Activated T-cell treated with anti-CD3 and anti-CD28 coated beads, Interleukin-2, amount 50 U/mL, for 48 hours (primary cell): ENCODE results near the gene SPATS2L.

Experiments
- DNase-seq, 2 experiments: peaks; one replicate each; pipeline ENCODE4 v3.0.0-alpha.2; 2020

Gene SPATS2L

DNA sequence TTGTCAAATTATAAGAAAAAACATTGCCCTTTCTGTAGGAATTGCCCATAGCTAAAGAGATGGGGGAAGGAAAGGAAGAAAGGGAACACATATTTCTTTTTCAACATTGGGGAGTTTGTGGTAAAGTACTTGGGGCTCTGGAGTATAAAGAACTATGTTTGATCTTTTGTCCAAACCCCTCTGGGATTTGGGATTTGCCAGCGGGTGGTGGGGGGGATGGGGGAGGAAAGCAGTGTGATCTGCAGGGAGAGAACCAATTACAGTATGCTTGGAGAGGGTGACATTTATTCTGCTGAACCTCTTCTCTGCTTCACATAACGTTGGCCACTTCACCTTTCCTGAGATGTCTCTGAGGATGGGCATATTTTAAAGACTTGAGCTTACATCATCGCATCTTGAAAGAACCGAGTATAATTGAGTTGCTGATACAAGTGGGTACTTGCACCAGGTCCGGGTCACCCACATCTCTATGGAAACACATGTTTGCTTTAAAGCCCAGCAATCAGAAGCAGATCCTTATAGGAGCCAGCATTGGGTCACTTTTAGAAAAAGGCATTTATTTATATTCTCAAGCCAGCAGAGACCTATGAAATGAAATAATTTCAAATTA is 73.1 kb downstream of the SPATS2L start:
- DNase-seq: no peak

- no peak for DNase-seq
These were observed 73.6 kb downstream of the SPATS2L start for GRCh38 chr2:200380091-200380561.

GRCh38 chr2:200380833-200381542 is 74.5 kb downstream of the SPATS2L start:
- no peak for DNase-seq

DNA sequence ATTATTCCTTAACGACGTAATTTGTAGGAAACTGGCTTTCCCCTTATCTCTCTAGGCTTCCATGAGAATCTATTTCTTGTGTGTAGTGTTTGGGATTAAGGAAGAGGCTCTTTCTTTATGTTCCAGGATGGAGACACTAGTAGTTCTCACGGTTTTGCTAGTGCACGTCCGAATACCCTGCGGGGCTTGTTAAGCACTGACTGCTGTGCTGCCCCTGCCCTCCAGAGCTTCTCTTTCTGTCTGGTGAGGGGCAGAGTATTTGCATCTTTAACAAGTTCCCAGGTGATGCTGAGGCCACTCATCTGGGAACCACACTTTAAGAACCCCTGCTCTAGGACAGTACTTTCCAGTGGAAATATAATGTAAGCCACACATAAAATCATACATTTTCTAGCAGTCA is 76.4 kb downstream of the SPATS2L start:
- DNase-seq: no peak

- DNase-seq: no peak
These were observed 77.1 kb downstream of the SPATS2L start for GRCh38 chr2:200383380-200384110.

- no peak for DNase-seq
These were observed 78.7 kb downstream of the SPATS2L start for GRCh38 chr2:200385063-200385635.

- DNase-seq: no peak
These were observed 86.7 kb downstream of the SPATS2L start for GRCh38 chr2:200393191-200393590.

DNA sequence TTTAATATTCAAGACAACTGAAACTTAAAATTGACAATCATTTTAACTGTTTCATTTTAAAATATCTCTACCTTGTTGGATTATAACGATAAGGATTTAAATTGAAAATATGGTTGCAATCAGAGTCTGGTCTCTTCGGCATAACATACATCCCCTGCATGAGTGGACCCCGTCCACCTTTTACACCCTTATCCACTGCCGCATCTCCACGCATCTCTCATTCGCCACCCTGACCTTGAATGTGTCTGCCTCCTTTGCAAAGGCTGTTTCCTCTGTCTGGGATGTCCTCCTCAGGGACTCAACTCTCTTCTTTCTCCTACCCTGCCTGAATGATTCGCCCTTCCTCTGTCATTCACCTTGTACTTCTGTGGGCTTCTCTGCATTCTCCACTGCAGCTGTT is 87.6 kb downstream of the SPATS2L start:
- no peak for DNase-seq

GRCh38 chr2:200396781-200397242 is 90.3 kb downstream of the SPATS2L start:
- DNase-seq: no peak

DNA sequence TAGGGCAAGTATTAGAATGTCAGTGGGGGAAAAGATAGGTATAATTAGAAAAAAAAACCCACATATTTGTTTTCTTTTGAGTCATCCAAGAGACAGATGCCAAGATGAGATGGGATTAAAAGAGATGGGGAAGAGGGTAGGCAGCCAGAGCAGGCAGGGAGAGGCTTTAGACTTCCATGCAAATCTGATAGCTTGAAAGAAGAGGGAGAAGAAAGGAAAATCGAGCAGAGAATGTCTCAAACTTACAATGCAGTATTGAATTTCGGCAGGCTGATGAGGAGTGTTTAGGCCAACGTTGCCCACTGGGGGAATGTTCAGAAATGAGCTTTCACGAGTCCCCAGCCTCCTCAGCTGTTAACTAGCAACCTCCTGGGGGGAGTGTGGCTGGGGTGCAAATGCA is 91.3 kb downstream of the SPATS2L start:
- DNase-seq: no peak

GRCh38 chr2:200399046-200399445 is 92.6 kb downstream of the SPATS2L start:
- DNase-seq: no peak

- DNase-seq: no peak
These were observed 93.1 kb downstream of the SPATS2L start for GRCh38 chr2:200399636-200400035.

- DNase-seq: no peak
These were observed 97.3 kb downstream of the SPATS2L start for GRCh38 chr2:200403814-200404213.

GRCh38 chr2:200404615-200405014 is 98.1 kb downstream of the SPATS2L start:
- DNase-seq: no peak

GRCh38 chr2:200405599-200406298 is 99.3 kb downstream of the SPATS2L start:
- DNase-seq: peak; percentile 21 to 32

DNA sequence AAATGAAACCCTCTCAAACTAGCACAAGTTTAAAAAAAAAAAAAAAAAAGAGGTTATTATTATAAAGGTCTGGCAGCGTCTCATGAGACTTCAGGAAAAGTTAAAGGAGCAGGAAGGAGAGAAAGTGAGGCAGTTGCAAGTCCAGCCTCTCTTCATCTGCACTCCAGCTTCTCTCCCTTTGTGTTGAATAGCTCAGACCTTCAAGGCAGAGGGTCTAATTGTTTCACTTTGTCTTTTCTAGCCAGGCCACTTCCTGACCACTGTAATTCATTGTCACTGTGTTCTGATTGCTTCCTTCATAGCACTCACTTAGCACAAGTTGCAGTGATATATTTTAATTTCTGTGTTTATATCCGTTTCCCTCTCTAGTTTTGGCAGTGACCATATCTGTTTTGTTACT is 99.9 kb downstream of the SPATS2L start:
- DNase-seq: no peak

DNA sequence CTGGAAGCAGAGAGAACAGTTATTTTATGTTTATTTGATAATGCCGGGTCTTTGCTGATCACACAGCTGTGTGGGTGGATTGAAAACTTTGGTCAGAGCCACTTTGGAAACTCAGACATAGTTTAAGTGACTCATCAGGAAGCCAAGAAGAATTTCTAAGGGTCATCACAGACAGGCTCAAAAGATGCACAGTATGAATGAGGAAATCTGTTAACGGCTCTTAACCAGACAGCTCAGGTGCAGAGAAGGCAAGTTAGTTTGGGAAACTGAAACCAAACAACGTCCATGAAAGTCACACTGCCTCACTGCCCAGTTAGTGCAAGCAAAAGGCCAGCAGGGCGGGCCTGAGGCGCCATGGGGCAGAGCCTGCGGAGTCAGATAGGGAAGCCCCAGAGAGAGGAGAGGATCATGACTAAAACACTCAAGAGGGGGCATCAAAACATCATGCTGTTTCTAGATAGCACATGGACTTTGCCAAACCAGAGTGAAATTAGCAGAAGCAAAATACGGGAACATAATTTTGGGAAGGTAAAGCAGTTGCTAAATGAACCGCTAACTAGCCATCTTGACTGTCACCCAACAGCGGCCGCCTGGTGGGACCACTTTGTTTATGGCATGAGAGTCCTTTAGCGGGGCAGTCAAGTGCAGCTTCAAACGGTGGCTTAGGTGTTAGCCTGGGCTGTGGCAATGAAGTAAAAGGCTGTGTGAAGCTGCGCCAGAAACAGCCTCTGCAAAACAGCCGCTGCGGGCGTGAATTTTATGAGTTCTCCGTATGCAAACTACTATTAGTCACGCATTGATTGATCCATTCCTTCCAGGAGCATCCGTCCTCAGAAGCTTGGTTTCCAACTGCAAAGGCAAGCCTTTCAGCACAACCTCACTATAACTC is 102.2 kb downstream of the SPATS2L start:
- DNase-seq: no peak

DNA sequence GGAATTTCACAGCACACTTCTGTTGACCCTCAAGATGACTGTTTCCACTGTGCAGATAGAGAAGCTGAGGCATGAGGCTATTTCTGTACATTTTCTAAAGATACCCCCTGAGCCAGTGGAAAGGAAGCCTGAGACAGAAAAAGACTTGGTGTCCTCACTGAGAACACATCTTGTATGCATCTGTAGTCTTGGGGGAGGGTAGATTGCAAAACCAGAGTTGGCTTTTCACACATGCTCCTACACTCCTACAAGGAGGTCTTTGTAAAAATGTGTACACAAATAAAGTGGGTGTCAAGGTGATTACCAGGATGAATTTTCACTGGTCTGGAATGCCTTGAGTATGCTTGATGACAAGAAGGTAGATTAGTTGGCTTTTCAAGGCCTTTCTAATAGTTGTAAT is 105.3 kb downstream of the SPATS2L start:
- no peak for DNase-seq

DNA sequence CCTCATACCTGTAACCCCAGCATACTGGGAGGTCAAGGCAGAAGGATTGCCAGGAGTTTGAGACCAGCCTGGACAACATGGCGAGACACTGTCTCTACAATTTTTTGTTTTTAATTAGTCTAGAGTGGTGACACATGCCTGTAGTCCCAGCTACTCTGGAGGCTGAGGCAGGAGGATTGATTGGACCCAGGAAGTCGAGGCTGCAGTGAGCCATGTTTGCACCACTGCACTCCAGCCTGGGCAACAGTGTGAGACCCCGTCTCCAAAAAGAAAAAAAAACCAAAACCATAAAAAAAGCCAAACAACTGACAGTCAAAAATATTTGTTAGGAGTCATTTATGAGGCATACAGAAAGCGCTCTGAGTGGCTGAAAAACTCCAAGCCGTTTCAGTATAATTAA is 107.9 kb downstream of the SPATS2L start:
- DNase-seq: no peak

DNA sequence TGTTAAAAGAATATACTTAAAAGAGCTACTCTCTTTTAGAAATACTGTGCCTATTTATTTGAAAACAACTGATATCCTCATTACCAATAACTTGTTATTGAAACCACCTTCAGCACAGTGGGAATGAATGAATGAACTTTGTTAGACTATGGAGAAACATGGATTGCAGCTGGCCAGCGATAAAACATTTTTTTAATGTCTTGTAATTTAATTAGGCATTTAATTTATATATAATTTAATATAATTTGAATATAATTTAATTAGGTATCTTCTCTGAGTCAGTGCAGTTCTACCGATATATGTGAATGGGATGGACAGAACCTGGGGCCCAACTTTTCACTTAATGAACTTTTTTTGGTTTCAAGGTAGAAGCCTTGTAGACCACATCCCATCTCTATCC is 109.0 kb downstream of the SPATS2L start:
- DNase-seq: no peak

DNA sequence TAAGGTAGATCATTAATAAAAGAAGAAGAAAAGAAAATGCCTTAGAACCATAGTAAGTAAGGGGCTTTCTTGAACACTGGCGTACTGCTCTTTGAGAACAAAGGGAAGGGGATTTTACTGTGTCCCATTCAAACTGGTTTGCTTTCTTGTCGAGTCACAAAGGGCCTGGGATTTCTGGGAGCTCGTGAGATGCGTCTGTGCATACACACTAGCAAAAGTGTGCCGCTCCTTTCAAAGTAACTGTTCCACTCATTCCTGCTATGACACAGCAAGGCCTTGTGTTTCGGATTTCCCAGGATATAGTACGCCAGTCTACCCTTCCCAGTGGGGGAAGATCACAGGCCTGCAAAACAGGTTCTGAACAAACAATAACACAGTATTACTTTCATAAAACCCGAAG is 110.4 kb downstream of the SPATS2L start:
- no peak for DNase-seq

GRCh38 chr2:200417366-200417765 is 110.9 kb downstream of the SPATS2L start:
- DNase-seq: no peak
